Measurements from ENCODE around the gene GHRL.

- TF ChIP-seq POLR2A (IDR thresholded peaks at IDR 0.05; ENCODE audit: low read depth, low read length) (no peak), POLR2AphosphoS5 (IDR thresholded peaks at IDR 0.05; ENCODE audit: low read depth, low read length) (no peak)
Observed at GRCh38 chr3:10265833-10266232, 26.9 kb downstream of the GHRL start.
